ENCODE results near the gene MAGEE1. TPM values are rescaled to one million over a fixed set of nuclear protein-coding genes. Genes with fewer than 3 reads are reported as not detected.

Gene MAGEE1
- total RNA-seq, 1 experiment from 2014 or later: 1.7 TPM

DNA sequence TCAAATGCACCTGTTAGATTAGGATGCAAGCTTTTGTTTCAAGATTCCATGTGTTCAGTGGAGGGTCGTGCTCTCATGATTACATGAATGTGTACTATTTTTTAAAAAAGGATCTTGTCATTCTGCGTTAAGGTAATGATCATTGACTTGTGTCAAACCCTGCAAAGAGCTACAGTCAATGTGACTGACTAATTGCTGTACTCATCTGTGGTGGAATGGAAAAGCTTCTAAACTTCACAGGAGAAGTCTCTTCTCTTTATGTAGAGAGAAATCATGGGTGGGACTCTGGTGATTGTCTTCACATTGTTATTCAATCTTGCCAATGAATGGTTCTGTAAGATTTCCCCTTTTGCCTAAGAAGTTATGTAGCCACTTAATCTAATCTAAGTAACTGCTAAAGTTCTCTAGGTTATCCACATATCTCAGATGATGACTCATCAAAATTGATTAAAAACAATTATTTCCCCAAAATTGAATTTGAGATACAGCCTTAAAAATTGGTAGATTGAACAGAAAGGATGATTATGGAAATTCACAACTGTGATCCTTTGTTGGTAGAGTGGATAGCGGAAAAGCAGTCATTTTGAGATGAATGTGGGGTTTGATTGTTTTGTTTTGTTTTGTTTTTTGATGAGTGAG, 6.7 kb downstream of the MAGEE1 start:
- no peak for ATAC-seq
- no peaks in the 10 kb centered on the region for H3K9me3 ChIP-seq (ENCODE audit: low read length)
- H3K27ac ChIP-seq (ENCODE audit: low read length): no peak overlapping the region
- no TSS peak for BruUV-seq (replicated peaks)
- no peak overlapping the region for H3K4me3 ChIP-seq (ENCODE audit: low read length)
- H3K9ac ChIP-seq (ENCODE audit: low read length): no peak overlapping the region
- no peaks in the 10 kb centered on the region for H3K36me3 ChIP-seq (ENCODE audit: low read depth, low read length)
- no peak for DNase-seq
- H3K79me2 ChIP-seq (ENCODE audit: low read length): no peaks in the 10 kb centered on the region
- H3F3A ChIP-seq (ENCODE audit: low read length, unreplicated experiment): no peaks in the 10 kb centered on the region
- CTCF ChIA-PET: no interaction called here
- POLR2A ChIA-PET (ENCODE audit: unreplicated experiment): no interaction called here
- H4K20me1 ChIP-seq (ENCODE audit: low read length): no peaks in the 10 kb centered on the region
- no peaks in the 10 kb centered on the region for H3K4me1 ChIP-seq (ENCODE audit: insufficient read depth, low read length)
- H3K9me2 ChIP-seq (replicated peaks; ENCODE audit: low read length): no peaks in the 10 kb centered on the region
- no peaks in the 10 kb centered on the region for H3K27me3 ChIP-seq (ENCODE audit: low read length)
- no peak overlapping the region for H2AFZ ChIP-seq (ENCODE audit: low read length)
- H3K4me2 ChIP-seq (ENCODE audit: low read length): no peak overlapping the region
- intact Hi-C loops (cut with micrococcal nuclease): no loop called here
- TF ChIP-seq EZH2 (IDR thresholded peaks at IDR 0.05; ENCODE audit: low read length, unreplicated experiment) (no peak), EZH2phosphoT487 (IDR thresholded peaks at IDR 0.05; ENCODE audit: borderline replicate concordance, low read length) (no peak)
- TF ChIP-seq, protein P1, sequence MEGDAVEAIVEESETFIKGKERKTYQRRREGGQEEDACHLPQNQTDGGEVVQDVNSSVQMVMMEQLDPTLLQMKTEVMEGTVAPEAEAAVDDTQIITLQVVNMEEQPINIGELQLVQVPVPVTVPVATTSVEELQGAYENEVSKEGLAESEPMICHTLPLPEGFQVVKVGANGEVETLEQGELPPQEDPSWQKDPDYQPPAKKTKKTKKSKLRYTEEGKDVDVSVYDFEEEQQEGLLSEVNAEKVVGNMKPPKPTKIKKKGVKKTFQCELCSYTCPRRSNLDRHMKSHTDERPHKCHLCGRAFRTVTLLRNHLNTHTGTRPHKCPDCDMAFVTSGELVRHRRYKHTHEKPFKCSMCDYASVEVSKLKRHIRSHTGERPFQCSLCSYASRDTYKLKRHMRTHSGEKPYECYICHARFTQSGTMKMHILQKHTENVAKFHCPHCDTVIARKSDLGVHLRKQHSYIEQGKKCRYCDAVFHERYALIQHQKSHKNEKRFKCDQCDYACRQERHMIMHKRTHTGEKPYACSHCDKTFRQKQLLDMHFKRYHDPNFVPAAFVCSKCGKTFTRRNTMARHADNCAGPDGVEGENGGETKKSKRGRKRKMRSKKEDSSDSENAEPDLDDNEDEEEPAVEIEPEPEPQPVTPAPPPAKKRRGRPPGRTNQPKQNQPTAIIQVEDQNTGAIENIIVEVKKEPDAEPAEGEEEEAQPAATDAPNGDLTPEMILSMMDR (conservative IDR thresholded peaks at IDR 0.05; ENCODE audit: low read depth, low read length): no peak

DNA sequence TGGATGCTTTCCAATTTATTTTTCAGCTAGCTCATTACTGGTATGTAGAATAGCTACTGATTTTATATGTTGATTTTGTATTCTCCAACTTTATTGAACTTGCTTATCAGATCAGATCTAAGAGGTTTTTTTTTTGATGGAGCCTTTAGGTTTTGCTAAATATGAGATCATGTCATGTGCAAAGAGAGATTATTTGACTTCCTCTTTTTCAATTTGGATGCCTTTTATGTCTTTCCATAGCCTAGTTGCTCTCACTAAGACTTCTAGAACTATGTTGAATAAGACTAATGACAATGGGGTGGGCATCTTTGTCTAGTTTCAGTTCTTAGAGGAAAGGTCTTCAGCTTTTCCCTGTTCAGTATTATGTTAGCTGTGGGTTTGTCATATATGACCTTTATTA, 11.7 kb downstream of the MAGEE1 start:
- no peaks in the 10 kb centered on the region for H3K27me3 ChIP-seq (ENCODE audit: low read length)
- no peaks in the 10 kb centered on the region for H3K4me1 ChIP-seq (ENCODE audit: insufficient read depth, low read length)
- H3K4me2 ChIP-seq (ENCODE audit: low read length): no peak overlapping the region
- no peaks in the 10 kb centered on the region for H3K36me3 ChIP-seq (ENCODE audit: low read depth, low read length)
- BruUV-seq (replicated peaks): no TSS peak
- intact Hi-C loops (cut with micrococcal nuclease): no loop called here
- DNase-seq (no peak), ATAC-seq (no peak)
- H3F3A ChIP-seq (ENCODE audit: low read length, unreplicated experiment): no peaks in the 10 kb centered on the region
- TF ChIP-seq, protein P1 (conservative IDR thresholded peaks at IDR 0.05; ENCODE audit: low read depth, low read length): no peak
- no peak for TF ChIP-seq EZH2phosphoT487 (IDR thresholded peaks at IDR 0.05; ENCODE audit: borderline replicate concordance, low read length)
- H3K4me3 ChIP-seq (ENCODE audit: low read length): no peak overlapping the region
- CTCF ChIA-PET: no interaction called here
- H3K9me3 ChIP-seq (ENCODE audit: low read length): no peaks in the 10 kb centered on the region
- no peak overlapping the region for H3K27ac ChIP-seq (ENCODE audit: low read length)
- H4K20me1 ChIP-seq (ENCODE audit: low read length): no peaks in the 10 kb centered on the region
- H3K79me2 ChIP-seq (ENCODE audit: low read length): no peaks in the 10 kb centered on the region
- no peaks in the 10 kb centered on the region for H3K9me2 ChIP-seq (replicated peaks; ENCODE audit: low read length)
- POLR2A ChIA-PET (ENCODE audit: unreplicated experiment): no interaction called here
- no peak overlapping the region for H3K9ac ChIP-seq (ENCODE audit: low read length)
- H2AFZ ChIP-seq (ENCODE audit: low read length): no peak overlapping the region

DNA sequence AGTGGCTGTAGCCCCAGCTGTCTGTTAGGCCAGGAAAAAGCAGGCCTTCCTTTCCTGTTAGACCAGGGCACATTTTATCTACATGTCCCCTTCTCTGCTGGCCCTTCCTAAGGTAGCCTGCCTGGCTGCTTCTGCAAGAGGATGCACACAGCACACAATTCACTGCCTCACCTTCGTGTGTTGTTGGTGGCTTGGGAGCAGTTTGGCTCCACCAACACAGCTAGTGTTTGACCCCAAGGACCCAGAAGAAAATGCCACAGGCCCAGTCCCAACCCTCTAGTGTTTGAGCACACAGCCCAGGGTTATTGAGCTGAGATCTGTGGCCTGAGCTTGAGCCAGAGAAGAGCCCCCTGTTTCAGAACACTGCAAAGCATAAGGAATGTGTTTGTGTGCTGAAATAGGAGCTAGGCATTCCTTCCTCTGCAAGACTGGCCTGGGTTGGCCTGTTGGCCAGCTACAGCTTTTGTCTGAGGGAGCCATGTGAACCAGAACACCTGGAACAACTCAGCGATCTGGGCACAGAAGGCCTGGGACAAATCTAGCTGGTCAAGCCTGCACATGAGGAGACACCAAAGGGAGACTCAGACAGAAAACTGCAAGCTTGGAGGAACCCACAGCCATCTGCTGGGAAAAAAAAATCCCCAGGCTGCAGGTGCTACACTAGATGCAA, 26.4 kb downstream of the MAGEE1 start:
- intact Hi-C loops (cut with micrococcal nuclease): loop anchor here (1.0 to 2.0 kb wide), 2 partner anchors 27 to 175 kb away; partner anchors contain the start of gene MAGEE1
- TF ChIP-seq, protein P1 (conservative IDR thresholded peaks at IDR 0.05; ENCODE audit: low read depth, low read length): no peak
- no peak for TF ChIP-seq EZH2phosphoT487 (IDR thresholded peaks at IDR 0.05; ENCODE audit: borderline replicate concordance, low read length)
- TF ChIP-seq EZH2 (IDR thresholded peaks at IDR 0.05; ENCODE audit: low read length, unreplicated experiment): no peak
- CTCF ChIA-PET: interaction anchor here (0.6 to 1.8 kb wide), 2 partner anchors 175 to 1566 kb away, joined by 4 to 8 read pairs; no protein-coding TSS in a partner anchor

More for the DNA sequence above, 26.4 kb downstream of the MAGEE1 start:
- no peak for DNase-seq
- Histone ChIP-seq H3K9me2 (replicated peaks; ENCODE audit: low read length) (no peaks in the 10 kb centered on the region), H3K9ac (ENCODE audit: low read length) (no peak overlapping the region), H3K9me3 (ENCODE audit: low read length) (no peaks in the 10 kb centered on the region), H3K36me3 (ENCODE audit: low read depth, low read length) (no peaks in the 10 kb centered on the region), H3K27ac (ENCODE audit: low read length) (no peak overlapping the region), H2AFZ (ENCODE audit: low read length) (no peak overlapping the region), H3K79me2 (ENCODE audit: low read length) (no peaks in the 10 kb centered on the region), H3F3A (ENCODE audit: low read length, unreplicated experiment) (no peaks in the 10 kb centered on the region), H3K4me3 (ENCODE audit: low read length) (no peak overlapping the region), H3K4me1 (ENCODE audit: insufficient read depth, low read length) (no peaks in the 10 kb centered on the region), H3K27me3 (ENCODE audit: low read length) (no peaks in the 10 kb centered on the region), H4K20me1 (ENCODE audit: low read length) (no peaks in the 10 kb centered on the region), H3K4me2 (ENCODE audit: low read length) (no peak overlapping the region)
- BruUV-seq (replicated peaks): no TSS peak
- no peak for ATAC-seq
- POLR2A ChIA-PET (ENCODE audit: unreplicated experiment): no interaction called here
